GM12865 (cell line): ENCODE data around the gene SH2D2A.

ENCODE experiments used
- DNase-seq: peaks from one replicate; pipeline ENCODE4 v3.0.0; 2010; ENCODE audit warnings: low read depth
- H3K4me3 ChIP-seq: 2 replicates; pipeline ENCODE4 v1.5.1; 2011; ENCODE audit warnings: mild to moderate bottlenecking, low read depth, low read length, control low read depth
- CTCF ChIP-seq: IDR thresholded peaks from 2 replicates; pipeline ENCODE4 v1.5.1; 2011; ENCODE audit warnings: low read length, control low read depth, low read depth, inconsistent platforms; ENCODE audit not compliant: insufficient read depth; ENCODE audit errors: missing control alignments

The SH2D2A gene

DNA sequence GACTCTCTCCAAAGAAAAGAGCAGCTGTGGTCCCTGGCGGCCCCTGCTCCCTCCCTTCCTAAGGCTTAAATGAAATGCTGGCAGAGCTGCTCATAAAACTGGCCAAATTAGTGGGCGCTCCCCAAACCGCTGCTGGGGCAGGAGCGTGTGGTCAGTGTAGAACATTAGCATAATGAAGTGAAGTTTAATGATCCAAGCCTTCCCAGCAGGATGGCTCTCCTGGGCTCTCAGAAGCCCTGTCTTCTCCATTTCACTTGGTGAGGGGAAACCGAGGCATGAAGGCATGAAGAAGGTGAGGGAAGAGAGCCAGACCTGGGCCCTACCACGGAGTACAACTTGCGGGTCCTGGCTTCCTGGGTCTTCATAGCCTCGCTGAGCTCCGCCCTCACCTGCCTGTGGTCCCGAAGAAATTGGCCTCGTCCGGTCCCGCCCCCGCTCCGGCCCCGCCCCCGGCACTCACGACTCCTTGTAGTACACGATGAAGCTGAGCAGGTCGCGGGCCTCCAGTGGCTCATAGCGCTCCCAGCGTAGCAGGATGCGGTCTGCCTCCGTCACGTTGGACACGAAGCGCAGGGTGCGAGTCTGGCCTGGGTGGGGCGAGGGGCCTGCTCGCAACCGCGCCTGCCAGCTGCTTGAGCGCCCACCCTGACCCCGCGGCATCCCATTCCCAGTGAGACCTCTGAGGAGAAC lies 32.0 kb upstream of the SH2D2A start:
- TF ChIP-seq CTCF = no peak
- peak; percentile 25 for DNase-seq
- no peak overlapping the region for H3K4me3 ChIP-seq

- TF ChIP-seq CTCF = no peak
- no peak overlapping the region for H3K4me3 ChIP-seq
- no peak for DNase-seq
These were observed 31.2 kb upstream of the SH2D2A start for GRCh38 chr1:156847591-156848460.

GRCh38 chr1:156846643-156847042 lies 30.0 kb upstream of the SH2D2A start:
- no peak for TF ChIP-seq CTCF
- no peak overlapping the region for H3K4me3 ChIP-seq
- DNase-seq = no peak

DNA sequence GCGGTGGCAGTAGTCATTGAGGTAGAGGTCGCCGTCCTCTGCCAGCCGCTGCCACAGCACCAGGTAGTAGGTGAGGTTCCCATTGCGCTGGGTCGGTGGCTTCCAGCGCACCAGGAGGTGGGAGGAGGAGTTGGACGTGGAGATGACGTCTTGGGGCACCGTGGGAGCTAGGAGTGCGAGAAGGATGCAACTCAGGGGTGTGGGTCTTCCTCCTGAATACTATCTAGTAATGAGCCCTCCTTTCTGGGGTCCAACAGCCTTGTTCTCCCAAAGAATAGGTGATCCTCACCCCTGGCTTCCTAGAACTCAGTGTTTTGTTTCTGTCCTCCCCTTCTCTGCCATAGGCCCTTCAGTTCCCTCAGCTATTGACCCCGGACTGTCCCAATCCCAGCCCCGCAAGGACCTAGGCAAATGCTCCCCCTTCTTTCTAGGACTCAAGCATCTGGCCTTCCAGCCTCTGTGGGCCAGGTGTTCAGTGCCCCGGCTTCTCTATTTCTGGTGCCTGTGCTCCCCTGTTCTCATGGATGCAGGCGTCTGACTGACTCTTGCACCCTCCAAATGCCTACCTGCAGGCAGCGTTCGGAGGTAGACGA lies 29.4 kb upstream of the SH2D2A start:
- no peak for DNase-seq
- no peak for TF ChIP-seq CTCF
- no peak overlapping the region for H3K4me3 ChIP-seq

DNA sequence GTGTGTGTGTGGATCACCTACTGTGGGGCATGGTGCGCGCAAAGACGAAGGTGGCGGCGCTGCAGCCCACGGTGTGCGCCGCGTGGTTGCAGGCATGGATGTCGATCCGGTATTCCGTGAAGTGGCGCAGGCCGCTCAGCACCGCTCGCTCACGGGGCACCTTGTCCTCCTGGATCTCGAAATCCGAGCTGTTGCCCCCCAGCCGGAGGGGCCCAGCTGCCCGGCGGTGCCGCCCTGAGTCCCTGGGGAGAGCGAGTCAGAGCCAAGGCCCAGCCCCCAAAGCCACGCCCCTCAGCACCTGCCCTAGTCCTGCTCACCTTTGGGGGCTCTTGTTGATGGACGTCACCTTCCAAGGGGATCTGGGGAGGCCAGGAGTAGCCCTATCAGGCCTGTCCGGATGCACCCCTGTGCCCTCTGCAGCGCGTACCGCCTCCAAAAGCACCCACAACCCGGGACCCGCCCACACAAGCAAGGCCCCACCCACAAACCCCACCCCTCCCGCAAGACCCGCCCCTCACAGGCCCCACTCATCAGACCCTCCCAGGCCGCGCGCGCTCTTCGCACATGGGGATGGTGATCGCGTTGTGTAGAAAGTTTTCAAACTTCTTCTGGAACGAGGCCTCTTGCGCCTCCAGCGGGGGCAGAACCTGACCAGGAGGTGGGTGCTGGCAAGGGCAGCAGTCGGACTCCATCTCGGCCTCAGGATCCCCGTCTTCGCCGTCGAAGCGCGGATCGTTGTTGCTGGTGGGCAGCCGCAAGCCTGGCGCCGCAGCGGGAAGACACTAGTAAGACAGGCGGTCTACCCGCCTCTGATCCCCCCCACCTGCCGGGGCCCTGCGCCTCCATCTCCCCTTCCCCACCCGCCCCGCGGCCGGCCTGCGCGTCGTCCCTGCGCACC lies 28.7 kb upstream of the SH2D2A start:
- no peak overlapping the region for H3K4me3 ChIP-seq
- DNase-seq = no peak
- TF ChIP-seq CTCF = no peak

- TF ChIP-seq CTCF = no peak
- DNase-seq = no peak
- no peak overlapping the region for H3K4me3 ChIP-seq
These were observed 28.0 kb upstream of the SH2D2A start for GRCh38 chr1:156844638-156845037.
